HG02870 (cell line): ENCODE measurements around the gene DAB1.

Experiments
- ATAC-seq: cut with Tn5 transposase; IDR thresholded peaks from one replicate; pipeline ENCODE4 v1.9.1; 2021; ENCODE audit warnings: mild to moderate bottlenecking, moderate library complexity; ENCODE audit not compliant: unreplicated experiment

DAB1 gene

GRCh38 chr1:57279909-57280666, 143.8 kb downstream of the DAB1 start:
- no peak for ATAC-seq

- no peak for ATAC-seq
These were observed 145.3 kb downstream of the DAB1 start for GRCh38 chr1:57278558-57278957.

DNA sequence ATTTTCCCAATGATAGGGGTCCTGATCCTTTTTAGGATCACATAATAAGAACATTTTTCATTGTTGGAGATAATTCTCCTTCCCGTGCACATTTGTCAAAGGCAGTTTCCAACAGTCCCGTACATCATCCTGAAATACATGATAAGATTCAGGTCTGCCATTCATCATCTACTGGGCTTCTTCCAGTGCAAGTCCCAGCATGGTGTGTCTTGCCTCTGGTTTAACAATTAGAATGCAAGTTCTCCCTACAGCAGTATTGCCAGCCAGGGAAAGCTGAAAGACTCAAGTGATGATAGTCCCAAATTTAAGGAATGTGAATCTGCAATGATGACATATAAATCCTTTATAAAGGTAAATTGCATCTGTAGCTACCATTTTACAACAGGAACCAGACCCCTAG, 146.2 kb downstream of the DAB1 start:
- no peak for ATAC-seq

- no peak for ATAC-seq
These were observed 146.9 kb downstream of the DAB1 start for GRCh38 chr1:57276918-57277317.

- ATAC-seq, result no peak
These were observed 151.3 kb downstream of the DAB1 start for GRCh38 chr1:57272601-57273000.

DNA sequence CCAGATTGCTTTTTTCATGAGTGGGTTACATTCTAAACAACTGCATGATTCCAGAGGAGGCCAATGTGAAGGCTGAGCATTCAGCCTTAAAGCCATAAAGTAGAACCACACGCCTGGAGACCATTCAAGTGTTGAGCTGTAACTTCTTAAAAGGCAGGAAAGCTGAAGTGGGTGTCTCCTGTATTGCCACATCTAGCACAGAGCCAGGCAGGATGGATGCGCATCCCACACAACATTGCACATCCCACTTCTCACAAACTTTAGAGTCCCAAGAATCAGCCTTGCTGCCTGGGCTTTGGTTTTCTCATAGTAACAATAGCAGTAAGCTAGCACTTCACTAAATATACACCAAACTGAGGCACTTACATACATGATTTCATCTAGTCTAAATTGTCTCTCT, 151.7 kb downstream of the DAB1 start:
- no peak for ATAC-seq

- ATAC-seq, result no peak
These were observed 152.7 kb downstream of the DAB1 start for GRCh38 chr1:57270927-57271698.

DNA sequence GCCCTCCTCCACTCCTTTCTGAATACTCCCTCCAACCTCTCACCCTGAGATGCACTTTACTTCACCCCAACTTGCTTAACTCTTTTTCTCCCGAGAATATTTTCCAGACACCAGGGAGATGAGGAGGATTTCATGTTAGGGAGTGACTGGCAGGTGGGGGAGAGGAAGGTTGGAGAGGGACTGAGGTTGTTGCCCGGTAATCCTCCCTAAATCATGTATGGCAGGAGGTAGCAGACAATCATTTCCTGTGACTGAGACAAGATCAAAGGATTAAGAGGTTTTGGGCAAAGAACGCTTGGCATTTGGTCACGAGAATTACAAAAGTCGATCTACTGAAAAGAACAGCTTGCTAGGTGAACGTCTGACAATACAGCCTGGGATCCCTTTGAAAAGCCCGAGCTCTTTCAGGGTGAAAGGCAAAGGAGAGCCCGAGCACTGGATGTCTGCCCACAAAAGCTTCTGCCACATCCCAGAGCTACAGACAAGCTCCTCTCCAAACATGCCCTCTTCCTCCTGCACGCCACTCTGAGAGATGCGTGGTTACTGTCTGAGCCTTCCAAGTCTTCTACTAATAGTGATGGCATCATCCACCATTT, 154.1 kb downstream of the DAB1 start:
- ATAC-seq, result no peak

- no peak for ATAC-seq
These were observed 158.8 kb downstream of the DAB1 start for GRCh38 chr1:57265104-57265503.

DNA sequence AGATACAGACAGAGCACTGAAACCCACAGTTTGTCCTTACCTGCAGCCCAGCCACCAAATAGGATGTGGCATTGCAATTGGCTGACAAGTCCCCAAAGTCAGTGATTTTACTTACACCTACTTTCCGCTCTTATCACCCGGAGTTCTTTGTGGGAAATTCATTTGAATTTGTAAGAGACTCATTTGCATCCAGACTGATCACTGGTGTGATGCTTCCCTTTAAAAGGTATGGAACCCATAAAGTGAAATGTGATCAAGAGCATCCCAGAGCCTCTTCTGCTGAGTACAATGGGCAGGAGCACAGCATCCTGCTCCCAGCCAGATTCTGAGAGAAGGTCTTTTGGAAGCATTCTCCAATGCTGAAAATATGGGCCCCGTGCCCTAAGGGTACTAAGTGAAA, 161.4 kb downstream of the DAB1 start:
- ATAC-seq, result no peak

DNA sequence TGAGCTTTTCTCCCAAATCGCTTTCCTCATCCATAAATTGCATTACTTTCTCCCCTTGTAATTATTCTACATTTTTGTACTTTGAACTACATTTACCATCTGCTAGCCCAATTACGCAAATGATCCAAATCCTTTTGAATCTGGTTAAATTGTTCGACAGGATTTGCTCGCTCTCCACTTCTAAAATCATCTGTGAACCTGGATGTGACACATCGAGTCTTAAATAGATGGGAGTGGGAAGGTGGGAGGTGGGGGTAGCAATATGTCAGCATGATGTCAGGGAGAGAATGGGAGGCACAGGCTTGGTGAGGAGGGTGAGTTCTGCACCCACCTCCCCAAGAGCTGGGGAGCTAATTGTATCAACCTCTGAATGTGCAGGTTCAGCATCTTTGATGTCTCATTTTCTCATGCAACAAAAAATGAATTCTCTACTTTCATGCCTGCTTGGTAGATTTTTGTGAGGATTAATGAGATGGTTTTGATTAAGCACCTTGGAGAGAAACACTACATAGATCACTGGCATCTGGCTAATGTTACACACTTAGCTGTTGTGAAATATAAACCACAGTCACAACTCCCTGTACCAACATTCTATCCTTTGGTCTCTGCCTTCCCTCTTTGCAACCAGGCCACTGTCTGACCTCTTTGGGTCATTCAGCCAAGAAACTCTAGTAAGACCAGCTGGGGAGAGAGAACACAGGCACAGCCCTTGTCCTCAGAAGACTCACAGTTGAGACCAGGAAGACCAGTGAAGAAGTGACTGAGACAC, 165.1 kb downstream of the DAB1 start:
- ATAC-seq, result no peak

GRCh38 chr1:57255945-57256344, 167.9 kb downstream of the DAB1 start:
- no peak for ATAC-seq

DNA sequence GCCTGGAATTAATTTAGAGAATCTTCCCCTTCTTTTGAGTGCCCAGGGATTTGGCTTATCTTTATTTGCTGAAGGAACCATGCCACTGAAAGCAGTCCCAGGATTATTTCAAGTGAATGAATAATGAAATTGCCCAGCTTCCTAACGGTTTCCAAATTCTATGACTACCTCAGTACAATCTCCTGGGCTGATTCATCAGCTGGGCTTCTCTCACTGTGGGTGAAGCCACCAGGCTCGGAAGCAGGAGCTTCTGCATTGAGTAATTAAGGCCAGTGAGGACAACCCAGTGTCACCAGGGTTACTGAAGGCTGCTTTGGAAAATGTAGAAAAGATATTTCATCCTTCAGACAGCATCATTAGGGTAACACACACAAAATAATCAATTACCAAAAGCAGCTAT, 169.8 kb downstream of the DAB1 start:
- ATAC-seq, result no peak

DNA sequence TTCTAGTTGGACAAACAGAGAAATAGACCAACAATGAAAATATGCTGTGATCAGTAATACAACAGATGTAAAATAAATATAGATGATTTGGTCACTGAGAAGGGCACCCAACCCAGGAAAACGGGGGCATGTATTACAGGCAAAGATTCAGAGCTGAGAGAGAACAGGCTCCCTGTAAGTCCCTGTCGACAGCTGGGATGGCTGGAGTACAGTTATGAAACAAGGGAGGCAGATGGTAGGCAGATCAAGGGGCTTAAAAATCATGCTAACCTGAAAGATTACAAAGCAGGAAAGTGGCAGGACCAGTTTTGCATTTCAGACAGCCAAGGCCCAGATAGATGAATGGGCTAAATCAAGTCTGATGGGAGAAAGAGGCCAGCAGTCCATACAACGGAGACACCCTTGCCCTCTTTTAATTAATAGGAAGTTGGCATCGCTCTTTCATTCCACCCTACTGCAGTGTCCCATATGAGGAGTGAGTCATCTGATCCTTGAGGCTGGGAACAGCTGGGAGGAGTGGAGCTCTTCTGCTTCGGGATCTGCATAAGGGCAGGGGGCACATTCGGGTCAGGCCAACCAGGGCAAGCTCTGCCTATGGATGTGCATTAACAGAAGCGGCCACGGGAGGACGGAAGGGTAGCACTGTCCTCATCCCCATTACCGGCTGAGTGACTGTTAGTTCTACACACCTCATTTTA, 171.1 kb downstream of the DAB1 start:
- no peak for ATAC-seq

- ATAC-seq, result no peak
These were observed 173.8 kb downstream of the DAB1 start for GRCh38 chr1:57250021-57250420.

- no peak for ATAC-seq
These were observed 174.3 kb downstream of the DAB1 start for GRCh38 chr1:57249511-57249910.

GRCh38 chr1:57248830-57249229, 175.0 kb downstream of the DAB1 start:
- no peak for ATAC-seq

DNA sequence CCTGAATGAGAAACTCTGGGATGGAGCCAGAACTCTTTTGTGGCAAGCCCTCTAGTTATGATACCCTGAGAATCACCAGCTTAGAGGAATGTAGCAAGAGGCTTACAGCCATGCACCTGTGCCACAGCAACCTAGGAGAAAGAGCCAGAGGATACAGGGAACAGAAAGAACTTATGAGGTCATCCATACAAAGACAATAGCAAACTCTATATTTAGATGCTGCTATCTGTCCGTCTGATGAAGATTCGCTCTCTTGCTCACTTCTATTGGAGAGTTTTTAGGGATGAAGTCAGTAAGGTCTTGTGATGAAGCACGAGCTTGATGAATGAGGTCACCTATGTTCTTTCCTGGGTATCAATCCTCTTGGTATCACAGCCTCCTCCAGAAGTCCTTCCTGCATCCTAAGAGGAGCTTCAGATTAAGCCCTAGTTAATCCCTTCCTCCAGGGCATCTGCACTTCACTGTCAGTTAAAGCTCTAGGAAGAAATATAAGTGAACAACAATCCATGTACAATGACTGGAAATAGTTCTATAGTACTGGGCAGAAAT, 185.6 kb downstream of the DAB1 start:
- no peak for ATAC-seq

- no peak for ATAC-seq
These were observed 187.9 kb downstream of the DAB1 start for GRCh38 chr1:57235730-57236510.

DNA sequence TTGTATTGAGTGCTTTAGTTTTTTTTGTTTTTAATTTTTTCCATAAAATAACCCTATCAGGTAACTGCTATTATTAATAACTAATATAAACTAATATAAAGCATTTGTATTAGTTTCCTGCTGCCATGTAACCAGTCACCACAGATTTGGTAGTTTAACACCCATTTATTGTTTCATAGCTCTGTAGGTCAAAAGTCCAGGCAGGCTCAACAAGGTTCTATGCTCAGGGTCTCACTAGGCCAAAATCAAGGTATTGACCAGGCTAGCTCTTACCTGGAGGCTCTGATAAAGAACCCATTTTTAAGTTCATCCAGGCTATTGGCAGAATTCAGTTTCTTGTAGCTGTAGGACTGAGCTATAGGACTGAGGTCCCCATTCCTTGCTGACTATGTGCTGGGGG, 189.4 kb downstream of the DAB1 start:
- no peak for ATAC-seq
